Stimulated activated CD4-positive, alpha-beta T cell treated with anti-CD3 and anti-CD28 coated beads, Interleukin-1b, Interleukin-23, amount 100 ng/mL, for 1 hour (primary cell): Measurements from ENCODE around the gene NUP133.
"Not testable (repeated sequence)": the region's sequence is repeated elsewhere in the genome, so short reads cannot be mapped to it uniquely, and the experiment has no call there.

Source experiments
- DNase-seq, 2 donors: peaks; one replicate each; pipeline ENCODE4 v3.0.0-alpha.2; 2020; ENCODE audit warnings: low read depth in 2 of 2

Gene NUP133

GRCh38 chr1:229508823-229509337, 739 bp upstream of the NUP133 start:
- no peak for DNase-seq

- DNase-seq = no peak
These were observed 639 bp downstream of the NUP133 start for GRCh38 chr1:229507502-229507901.

- DNase-seq = no peak
These were observed 1.5 kb downstream of the NUP133 start for GRCh38 chr1:229506633-229507032.

- DNase-seq = no peak
These were observed 12.4 kb downstream of the NUP133 start for GRCh38 chr1:229495782-229496181.

- DNase-seq = no peak
These were observed 21.0 kb downstream of the NUP133 start for GRCh38 chr1:229487181-229487580.

- no peak for DNase-seq
These were observed 22.8 kb downstream of the NUP133 start for GRCh38 chr1:229485318-229485717.

- DNase-seq = no peak
These were observed 25.6 kb downstream of the NUP133 start for GRCh38 chr1:229482511-229482910.

GRCh38 chr1:229480495-229480894, 27.6 kb downstream of the NUP133 start:
- no peak for DNase-seq

DNA sequence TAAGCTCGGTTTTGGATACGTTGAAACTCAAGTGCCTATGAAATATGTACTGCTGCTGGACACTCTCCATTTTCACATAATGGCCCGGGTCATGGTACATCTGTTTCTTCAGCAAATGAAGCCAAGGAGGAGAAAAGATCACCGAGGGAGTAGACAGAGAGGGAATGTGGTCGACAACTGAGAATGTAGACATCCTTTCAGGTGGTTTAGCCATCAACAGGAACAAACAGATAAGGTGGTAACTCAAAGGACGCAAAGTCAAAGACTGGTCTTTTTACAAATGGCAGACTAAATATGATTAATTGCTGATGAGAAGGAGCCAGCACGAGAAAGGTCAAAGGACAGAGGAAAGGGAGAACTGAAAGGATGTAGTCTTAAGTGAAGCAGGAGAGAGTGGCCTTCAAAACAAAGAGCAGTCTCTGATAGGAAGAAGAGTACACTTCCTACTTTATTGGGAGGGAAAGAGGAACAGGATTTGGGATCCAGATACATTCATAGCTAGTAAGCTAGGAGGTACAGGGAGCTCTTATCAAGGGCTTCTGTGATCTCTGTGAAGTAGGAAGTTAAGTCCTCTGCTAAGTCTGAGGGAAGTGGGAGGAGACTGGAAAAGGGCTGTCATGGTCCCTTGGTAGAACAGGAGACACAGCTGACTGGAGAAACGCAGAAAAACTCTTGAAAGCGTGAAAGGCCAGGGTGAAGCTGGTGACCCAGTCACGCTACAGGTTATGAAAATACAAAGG, 28.3 kb downstream of the NUP133 start:
- no peak for DNase-seq

DNA sequence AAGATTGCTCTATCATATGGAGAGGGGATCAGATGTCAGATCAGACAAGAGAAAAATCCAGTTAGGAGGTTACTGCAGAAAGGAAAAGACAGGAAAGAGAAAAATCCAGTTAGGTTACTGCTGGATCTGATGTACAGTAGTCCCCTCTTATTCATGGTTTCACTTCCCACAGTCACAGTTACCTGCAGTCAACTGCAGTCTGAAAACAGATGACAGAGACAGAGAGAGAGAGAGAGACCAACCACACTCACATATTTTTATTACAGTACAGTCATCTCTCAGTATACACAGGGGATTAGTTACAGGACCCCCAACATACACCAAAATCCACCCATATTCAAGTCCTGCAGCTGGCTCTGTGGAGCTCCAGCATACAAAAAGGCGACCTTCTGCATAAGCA, 29.3 kb downstream of the NUP133 start:
- DNase-seq = no peak

- not testable (repeated sequence) for DNase-seq
These were observed 32.3 kb downstream of the NUP133 start for GRCh38 chr1:229475859-229476258.

DNA sequence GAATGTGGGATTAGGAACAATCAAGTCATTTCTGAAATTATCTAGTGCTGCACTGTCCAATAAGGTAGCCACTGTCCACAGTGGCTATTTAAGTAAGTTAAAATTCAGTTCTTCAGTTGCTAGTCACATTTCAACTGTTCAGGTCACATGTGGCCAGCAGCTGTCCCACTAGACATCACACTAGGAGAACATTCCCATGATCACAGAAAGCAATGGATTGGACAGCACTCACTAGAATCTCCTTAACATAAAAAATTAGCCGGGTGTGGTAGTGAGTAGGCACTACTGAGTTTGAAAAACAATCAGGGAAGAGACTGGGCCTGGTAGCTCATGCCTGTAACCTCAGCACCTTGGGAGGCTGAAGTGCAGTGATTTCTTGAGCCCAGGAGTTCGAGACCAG, 33.6 kb downstream of the NUP133 start:
- DNase-seq = no peak

GRCh38 chr1:229471175-229471574, 37.0 kb downstream of the NUP133 start:
- DNase-seq = no peak

DNA sequence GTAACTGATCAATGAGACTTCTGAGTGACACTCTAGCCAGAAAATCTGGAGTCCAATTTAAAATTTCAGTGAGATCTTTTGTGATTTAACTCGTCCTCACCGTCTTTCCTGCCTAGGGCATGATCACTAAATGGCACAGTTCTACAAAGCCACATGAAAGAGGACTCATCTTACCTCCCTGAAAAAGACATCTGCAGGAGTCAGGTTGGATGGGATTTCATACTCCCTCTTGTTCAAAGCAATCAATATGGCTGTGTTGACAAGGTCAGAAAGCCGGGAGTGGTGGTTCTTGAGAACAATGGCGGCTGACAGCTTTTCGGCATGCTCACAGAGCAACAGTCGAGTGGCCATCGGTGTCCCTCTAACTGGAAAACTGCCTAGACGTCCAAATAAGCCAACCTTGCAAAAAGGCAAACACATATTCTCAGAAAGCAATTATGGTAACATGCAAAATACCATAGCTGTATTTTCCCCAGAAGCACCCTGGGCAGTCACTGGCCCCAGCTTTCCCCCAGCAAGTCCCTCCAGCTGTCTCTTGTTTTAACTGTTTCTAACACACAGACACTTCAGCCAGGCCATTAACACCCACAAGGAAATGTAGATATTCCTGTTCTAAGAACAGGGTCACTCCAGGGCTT, 37.6 kb downstream of the NUP133 start:
- DNase-seq = no peak

GRCh38 chr1:229466887-229467286, 41.3 kb downstream of the NUP133 start:
- no peak for DNase-seq

DNA sequence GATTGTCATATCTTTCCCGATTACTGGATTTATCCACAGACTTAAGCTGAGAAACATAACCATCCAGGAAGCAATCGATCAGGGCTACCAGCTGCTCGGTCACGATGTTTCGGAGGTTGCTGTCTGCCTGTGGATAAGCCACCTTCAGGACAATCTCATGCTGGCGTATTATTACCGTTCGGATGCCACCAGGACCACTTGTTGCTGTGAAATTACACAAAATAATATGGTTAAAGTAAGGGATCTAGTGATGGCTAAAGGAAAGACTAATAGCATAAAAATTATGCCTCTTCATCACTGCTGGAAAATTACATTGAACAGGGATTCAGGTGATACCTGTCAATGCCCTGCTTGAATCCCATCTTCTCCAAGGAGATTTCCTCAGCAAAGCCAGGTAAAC, 43.5 kb downstream of the NUP133 start:
- DNase-seq = no peak

- no peak for DNase-seq
These were observed 47.0 kb downstream of the NUP133 start for GRCh38 chr1:229461032-229461668.

DNA sequence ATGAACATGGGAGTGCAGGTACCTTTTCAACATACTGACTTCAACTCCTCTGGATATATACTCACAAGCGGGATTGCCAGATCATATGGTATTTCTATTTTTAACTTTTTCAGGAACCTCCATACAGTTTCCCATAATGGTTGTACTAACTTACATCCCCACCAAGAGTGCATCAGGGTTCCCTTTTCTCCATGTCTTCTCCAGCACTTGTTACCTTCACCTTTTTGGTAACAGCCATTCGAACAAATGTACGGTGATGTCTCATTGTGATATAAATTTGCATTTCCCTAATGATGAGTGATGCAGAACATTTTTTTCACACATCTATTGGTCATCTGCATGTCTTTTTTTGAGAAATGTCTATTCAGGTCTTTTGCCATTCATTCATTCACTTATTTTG, 48.3 kb downstream of the NUP133 start:
- DNase-seq = no peak

DNA sequence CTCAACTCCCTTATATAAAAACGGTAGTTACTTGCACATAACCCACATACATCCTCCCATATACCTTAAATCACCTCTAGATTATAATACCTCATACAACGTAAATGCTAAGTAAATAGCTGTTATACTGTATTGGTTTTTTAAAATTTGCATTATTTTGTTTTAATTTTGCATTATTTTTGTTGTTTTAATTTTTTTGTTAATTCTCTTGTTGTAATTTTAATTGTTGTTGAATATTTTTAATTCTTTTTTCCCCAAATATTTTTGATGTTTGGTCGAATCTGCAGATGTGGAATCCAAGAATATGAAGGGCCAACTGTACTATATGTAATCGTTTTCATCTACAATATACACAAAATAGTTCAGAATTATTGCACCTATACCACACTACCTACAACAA, 50.7 kb downstream of the NUP133 start:
- DNase-seq = no peak

- DNase-seq = no peak
These were observed 52.1 kb downstream of the NUP133 start for GRCh38 chr1:229456016-229456415.

DNA sequence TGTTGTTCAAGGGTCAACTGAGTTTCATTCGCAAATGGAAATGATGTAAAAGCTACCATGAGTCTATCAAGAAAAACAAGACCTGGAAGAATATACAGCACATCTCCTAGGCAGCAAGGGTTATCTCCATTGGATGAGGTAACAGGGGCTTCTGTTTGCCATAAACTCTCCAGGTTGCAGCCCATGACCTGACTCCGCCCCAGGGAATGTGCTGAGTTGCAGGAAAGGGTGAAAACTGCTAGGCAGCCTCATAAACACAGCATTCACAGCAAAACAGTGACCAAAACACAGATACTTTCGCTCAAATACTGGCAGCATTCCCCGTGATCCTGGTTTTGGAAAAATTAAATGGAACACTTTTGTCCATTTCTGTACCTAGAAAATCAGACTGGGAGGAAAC, 54.1 kb downstream of the NUP133 start:
- no peak for DNase-seq

DNA sequence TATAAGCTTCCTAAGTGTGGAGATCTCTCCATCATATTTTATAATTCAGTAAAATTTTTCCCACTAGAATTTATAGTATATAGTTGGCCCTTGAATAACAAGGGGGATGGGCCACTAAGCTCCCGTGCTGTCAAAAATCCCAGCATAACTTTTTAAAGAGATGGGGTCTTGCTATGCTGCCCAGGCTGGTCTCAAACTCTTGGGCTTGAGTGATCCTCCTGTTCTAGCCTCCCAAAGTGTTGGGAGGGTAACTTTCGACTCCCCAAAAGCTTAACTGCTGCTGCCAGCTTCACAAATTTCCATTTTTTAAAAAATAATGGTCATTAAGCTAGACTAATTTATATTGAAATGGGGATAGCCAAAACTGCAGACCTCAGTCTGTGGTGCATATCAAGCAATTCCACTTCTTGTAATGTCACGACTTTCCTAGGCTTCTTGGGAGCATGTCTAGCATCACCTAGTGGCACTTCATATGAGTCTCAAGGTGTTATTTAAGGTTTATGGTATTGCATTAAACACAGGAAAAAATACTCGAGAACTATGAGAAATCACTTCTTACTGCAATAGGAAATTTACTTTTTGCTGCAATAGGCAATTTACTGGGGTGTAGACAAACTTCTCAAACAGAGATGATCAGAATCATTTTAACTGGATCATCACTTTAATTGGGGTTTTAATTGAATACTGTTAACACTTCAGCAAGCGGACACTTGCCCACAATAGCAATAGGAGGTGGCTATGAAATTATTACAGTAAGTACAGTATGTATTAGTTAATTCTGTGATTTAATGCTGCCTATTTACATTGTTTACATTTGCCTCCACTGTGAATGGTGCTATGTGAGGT, 55.0 kb downstream of the NUP133 start:
- DNase-seq = no peak
